ENCODE measurements around the gene ACE.

ACE gene

DNA sequence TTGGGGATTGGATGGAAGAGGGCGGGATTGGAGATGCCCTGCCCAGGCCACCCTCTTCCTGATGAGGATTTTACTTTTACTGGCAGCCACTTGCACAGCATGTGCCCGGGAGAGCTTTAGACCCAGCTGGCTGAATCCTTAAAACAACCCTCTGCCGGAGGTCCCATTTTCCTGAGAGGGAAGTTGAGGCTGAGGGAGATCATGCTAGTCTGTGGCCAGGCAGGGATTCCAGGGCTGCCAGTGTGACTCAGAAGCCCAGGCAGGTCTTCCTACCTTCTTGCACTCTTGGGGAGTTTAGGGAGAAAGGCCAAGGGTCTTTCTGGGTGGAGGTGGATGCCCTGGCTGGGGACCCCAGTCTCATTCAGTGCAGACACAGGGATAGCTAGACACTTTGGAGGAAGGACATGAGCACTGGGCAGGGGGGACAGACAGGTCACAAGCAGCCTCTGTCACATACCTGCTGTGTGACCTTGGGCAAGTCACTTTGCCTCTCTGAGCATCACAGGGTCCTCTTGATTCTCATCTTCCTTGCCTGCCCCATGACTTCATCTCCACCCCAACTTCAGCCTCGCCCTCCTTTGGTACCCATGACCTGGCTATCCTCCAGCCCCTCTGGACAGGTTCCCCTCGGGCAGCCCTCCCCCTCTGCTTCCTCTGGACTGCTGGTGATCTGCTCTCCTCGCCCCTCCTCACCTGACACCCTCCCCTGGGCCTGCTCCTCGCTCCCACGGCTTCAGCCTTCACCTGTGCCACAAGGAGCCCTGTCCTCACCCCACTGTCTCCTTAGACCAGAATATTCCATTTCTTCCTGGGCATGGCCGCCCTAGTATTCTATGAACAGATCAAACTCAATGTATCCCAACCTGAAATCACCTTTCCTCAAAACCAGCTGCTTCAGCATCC lies 62.1 kb downstream of the ACE start:
- DNase-seq: no peak

DNA sequence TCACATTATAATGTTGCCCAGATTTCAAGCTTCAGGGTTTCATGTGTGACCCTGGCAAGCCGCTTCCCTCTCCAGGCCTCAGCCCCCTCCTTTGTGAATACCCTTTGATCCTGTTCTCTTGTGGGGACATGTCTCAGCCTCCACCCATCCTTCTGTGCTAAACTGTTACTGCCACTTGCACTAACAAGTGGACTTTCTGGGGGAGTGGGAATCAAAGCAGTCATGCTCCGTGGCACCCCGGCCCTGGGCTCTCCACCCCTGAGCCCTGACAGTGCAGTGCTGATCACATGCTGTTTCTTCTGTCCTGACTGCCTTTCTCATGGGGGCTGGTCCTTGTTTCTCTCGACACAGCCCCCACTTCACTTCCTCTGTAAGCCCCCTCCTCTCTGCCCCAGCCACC lies 63.7 kb downstream of the ACE start:
- no peak for DNase-seq

DNA sequence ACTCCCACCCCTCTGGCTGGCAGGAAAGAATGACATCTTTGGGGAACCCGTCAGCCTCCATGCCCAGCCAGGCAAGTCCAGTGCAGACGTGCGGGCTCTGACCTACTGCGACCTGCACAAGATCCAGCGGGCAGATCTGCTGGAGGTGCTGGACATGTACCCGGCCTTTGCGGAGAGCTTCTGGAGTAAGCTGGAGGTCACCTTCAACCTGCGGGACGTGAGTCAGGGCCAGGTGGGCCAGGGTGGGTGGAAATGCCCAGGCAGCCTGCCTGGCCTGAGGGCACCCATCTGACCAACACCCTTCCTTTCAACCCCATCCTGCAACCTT lies 65.3 kb downstream of the ACE start:
- DNase-seq: no peak

DNA sequence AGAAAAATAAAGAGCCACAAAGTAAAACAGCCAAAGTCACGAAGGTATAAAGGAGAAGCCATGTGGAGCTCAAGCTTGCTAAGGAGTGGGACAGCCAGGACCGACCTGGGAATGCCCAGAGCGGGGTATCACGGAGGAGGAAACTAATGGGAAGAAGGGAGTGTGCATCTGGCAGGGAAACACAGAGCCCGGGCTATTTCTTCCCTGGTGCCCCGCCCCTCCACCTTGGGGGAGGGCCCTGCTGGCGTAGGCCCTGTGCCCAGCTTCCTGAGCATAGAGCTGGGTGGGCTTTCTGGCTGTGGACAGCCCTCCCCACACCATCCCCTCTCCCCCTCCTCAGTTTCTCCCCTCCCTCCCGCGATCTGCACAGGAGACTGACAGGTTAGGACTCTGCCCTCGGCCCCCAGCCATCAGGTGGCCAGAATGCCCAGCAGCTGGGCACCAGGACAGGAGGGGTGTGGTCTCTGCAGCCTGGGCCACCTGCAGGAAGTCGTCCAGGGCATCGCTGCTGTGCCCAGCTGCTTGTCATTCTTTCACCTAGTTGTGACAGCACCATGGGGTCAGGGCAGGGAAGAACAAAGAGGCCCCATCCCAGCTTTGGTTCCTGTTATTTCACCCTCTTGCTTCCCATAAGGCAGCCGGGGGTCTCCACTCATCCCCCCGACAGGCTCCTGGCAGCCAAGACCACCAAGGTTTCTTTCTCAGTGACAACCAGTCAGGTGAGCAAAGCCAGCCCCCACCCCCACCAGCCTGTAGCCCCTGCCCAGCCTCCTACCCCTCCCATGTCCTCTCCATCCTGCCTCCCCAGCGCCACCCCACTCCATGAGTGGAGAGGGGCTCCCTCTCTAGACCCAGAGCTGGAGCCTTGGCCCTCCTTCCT lies 66.3 kb downstream of the ACE start:
- no peak for DNase-seq

DNA sequence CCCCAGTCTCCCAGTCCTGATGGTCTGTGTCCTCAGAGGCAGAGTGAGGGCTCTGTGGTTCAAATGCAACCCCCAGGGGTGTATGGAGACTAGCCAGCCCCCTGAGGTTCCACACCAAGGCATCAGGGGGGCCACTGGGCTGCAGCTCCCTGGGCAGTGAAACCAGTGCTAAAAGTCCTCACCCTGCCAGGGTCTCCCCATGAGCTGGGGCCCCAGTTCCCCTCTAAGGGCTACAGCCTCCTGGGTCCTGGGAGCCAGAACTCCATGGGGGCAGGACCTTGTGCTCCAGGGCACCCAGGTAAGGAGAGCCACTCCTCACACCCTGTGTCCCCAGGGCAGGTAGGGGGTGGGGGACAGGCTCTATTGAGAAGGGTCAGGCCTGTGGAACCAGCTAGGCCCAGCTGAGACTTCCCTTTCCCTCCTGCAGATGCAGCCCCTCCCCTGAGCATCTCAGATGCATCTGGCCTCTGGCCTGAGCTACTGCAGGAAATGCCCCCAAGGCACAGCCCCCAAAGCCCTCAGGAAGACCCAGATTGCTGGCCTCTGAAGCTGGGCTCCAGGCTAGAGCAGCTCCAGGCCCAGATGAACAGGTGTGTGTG lies 67.1 kb downstream of the ACE start:
- DNase-seq: no peak

DNA sequence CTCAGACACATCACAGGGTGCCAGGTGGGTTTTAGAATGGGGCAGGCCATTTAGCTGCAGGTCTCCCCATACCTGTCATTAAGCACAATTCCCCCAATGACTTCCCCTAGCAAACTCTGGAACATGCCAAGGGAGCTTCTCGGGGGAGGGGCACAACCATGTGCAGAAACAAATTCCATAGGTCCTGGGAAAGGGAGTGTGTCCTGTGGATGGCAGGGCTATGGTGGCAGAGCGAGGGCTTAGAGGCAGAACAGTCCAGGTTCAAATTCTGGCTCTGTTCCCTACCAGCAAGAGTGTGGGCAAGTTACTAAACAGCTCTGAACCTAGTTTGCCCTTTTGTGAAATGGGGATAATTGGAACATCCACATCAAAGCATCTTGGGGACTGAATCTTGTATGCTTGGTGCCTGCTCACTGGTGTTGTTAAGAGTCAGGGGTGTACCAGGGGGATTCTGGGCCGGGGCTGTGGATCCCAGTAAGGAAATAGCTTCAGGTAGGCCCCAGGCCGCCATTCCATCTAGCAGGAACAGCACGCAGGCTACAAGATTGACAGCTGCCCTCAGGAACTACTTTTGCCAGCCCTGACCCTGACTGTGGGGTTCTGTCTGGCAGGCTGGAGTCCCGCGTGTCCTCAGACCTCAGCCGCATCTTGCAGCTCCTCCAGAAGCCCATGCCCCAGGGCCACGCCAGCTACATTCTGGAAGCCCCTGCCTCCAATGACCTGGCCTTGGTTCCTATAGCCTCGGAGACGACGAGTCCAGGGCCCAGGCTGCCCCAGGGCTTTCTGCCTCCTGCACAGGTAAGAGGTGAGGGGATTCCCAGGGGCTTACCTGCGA lies 67.8 kb downstream of the ACE start:
- no peak for DNase-seq

DNA sequence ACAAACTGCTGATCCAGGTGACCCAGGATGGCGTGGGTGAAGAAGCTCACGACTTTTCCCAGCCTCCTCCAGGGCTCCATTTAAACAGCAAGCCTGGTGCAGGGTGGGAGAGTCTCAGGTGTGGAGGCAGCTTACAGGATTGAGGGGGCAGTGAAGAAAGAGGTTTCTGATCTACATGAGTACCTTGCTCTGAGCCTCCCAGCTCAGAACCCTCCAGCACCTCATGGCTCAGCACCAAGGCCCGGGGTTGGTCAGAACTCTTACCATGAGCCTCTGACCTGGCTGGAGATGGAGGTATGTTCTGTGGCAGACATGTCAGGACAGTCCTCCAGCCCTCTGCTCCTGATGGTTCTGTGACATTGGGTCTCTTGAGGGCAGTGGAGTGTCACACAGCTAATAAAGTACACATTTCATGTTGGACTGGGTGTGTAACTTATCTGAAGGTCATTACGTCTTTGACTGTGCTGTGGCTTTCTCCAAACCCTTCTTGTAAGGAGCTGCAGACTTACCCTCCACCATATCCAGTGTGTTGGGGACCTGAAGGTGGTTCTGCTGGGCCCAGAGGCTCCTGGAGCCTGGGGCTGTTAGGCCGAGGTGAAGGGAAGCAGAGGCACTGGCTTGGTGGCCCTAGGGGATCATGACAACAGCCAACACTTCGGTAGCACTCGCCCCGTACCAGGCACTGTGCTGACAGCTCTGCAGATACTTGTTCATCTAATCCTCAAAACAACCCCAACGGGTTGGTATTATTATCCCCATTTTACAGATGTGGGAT lies 69.6 kb downstream of the ACE start:
- DNase-seq: no peak

DNA sequence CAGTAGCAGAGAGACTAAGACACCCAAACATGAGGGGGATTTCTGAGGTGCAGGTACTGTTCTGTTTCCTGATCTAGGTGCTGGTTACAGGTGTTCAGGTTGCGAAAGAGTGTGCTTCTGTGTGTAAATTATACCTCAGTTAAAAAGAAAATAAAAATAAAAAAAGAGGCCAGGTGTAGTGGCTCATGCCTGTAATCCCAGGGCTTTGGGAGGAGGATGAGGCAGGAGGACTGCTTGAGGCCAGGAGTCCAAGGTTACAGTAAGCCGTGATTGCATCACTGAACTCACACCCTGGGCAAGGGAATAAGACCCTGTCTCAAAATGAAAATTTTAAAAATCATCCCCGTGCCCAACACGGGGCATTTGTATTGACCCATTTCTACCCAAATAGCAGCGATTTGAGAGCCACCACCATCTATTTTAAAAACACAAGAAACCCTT lies 70.2 kb downstream of the ACE start:
- DNase-seq: no peak

Measured in suppressor macrophage treated with lipopolysaccharide for 1 hour (primary cell).